Measurements from ENCODE around the gene SPATA25. TPM values are rescaled to one million over a fixed set of nuclear protein-coding genes. Genes with fewer than 3 reads are reported as not detected.

SPATA25 gene
- total RNA-seq, 4 donors from 2014 or later = 5.8 to 35.2 (median 19.5) TPM

DNA sequence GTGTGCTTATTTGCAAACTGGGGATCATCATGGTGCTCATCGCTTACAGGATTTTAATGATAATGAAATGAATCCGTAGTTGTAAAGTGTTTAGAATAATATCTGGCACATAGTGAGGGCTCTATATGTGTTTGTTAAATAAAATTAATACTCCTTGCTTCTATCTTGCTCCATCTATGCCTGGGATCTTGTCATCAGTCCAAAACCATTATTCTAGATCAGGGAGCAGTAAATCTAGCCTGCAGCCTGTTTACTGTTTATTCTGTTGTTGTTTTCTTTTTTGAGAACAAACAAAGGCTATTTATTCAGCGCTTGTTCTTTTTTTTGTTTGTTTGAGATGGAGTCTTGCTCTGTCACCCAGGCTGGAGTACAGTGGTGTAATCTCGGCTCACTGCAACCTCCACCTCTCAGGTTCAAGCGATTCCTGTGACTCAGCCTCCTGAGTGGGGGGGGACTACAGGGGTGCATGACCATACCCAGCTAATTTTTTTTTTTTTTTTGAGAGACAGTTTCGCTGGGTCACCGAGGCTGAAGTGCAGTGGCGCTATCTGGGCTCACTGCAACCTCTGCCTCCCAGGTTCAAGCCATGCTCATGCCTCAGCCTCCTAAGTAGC, 38.3 kb downstream of the SPATA25 start:
- TF ChIP-seq CTCF (IDR thresholded peaks at IDR 0.05) (no peak), POLR2A (IDR thresholded peaks at IDR 0.05) (no peak)
- no peak for DNase-seq
- no peaks in the 10 kb centered on the region for H3K4me1 ChIP-seq
- no peaks in the 10 kb centered on the region for H3K27me3 ChIP-seq
- H3K27ac ChIP-seq = no peak overlapping the region
- H3K9me3 ChIP-seq = no peaks in the 10 kb centered on the region
- peaks cover 0 to 68% (median 0%) of the 10 kb centered on the region in 3 donors for H3K36me3 ChIP-seq
- no peak overlapping the region for H3K4me3 ChIP-seq

- Histone ChIP-seq H3K36me3 (peaks cover 0 to 68% (median 0%) of the 10 kb centered on the region in 3 donors), H3K4me3 (no peak overlapping the region), H3K27ac (no peak overlapping the region), H3K27me3 (no peaks in the 10 kb centered on the region), H3K9me3 (no peaks in the 10 kb centered on the region), H3K4me1 (no peaks in the 10 kb centered on the region)
- no peak for DNase-seq
- TF ChIP-seq CTCF (IDR thresholded peaks at IDR 0.05) (no peak), POLR2A (IDR thresholded peaks at IDR 0.05) (no peak)
These were observed 39.0 kb downstream of the SPATA25 start for GRCh38 chr20:45848421-45848820.

DNA sequence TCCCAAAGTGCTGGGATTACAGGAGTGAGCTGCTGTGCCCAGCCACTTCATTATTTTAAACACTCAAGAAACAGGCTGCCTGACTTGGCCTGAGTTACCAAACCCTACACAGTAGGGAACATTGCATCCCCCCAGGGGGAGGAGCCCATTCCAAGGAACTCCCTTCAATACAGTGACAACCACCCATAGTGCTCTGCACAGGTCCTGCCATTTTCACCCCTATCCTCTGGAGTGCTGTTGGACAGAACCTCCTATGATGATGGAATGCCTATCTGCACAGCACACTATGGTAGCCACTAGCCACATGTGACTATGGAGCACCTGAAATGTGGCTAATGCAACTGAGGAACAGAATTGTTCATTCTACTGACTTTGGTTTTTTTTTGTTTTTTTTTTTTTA, 42.0 kb downstream of the SPATA25 start:
- no peaks in the 10 kb centered on the region for H3K27me3 ChIP-seq
- peaks cover 0 to 85% (median 0%) of the 10 kb centered on the region in 3 donors for H3K36me3 ChIP-seq
- no peak for TF ChIP-seq CTCF (IDR thresholded peaks at IDR 0.05)
- TF ChIP-seq POLR2A (IDR thresholded peaks at IDR 0.05) = no peak
- H3K9me3 ChIP-seq = no peaks in the 10 kb centered on the region
- no peak overlapping the region for H3K4me3 ChIP-seq
- DNase-seq = no peak
- no peak overlapping the region for H3K27ac ChIP-seq
- H3K4me1 ChIP-seq = peaks cover 0 to 5% (median 0%) of the 10 kb centered on the region in 4 donors

GRCh38 chr20:45843506-45843905, 43.9 kb downstream of the SPATA25 start:
- Histone ChIP-seq H3K27ac (no peak overlapping the region), H3K36me3 (peaks cover 0 to 83% (median 0%) of the 10 kb centered on the region in 3 donors), H3K9me3 (no peaks in the 10 kb centered on the region), H3K4me3 (no peak overlapping the region), H3K27me3 (no peaks in the 10 kb centered on the region), H3K4me1 (peaks cover 0 to 5% (median 0%) of the 10 kb centered on the region in 4 donors)
- no peak for DNase-seq
- no peak for TF ChIP-seq POLR2A (IDR thresholded peaks at IDR 0.05)
- TF ChIP-seq CTCF (IDR thresholded peaks at IDR 0.05) = no peak

DNA sequence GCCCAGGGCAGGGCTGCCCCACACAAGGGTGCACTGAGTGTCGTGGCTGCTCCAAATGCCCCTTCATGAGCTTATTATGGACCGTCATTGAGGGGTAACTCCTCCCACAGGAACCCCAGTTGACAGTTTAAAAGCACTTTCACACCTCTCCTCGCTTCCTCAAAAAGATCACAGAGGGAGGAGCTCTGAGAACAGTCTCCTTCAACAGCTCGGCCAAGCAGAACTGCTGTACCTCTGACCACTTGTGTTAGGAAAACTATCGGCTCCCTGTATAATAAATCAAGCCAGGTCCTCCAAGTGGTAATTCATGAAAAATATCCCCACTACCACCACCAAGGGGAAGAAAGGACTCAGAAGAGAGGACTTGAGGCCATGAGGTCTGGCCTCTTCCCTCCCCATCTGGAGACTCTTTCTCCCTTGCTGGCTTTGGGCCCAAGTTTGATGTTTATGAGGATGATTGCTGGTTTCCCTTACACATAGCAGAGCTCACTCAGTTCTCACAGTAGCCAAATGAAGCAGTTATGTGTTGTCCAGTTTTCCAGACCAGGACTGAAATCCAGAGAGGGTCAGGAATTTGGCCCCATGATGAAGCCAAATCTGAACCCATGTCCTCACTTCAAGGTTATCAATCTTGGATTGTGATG, 45.1 kb downstream of the SPATA25 start:
- TF ChIP-seq CTCF (IDR thresholded peaks at IDR 0.05) = no peak
- no peak for TF ChIP-seq POLR2A (IDR thresholded peaks at IDR 0.05)
- no peaks in the 10 kb centered on the region for H3K9me3 ChIP-seq
- no peak overlapping the region for H3K4me3 ChIP-seq
- peaks cover 0 to 74% (median 0%) of the 10 kb centered on the region in 3 donors for H3K36me3 ChIP-seq
- DNase-seq = peak in 2 of 3 donors; percentile 39 to 50
- peak overlapping the region; percentile 4 to 43 (median 8) for H3K27ac ChIP-seq
- no peaks in the 10 kb centered on the region for H3K27me3 ChIP-seq
- peaks cover 0 to 5% (median 0%) of the 10 kb centered on the region in 4 donors for H3K4me1 ChIP-seq
